NT2/D1 (cell line): ENCODE results near the gene MARCHF6.

Experiments
- SUZ12 ChIP-seq: IDR thresholded peaks from 2 replicates; pipeline ENCODE4 v1.6.1; 2011; ENCODE audit not compliant: insufficient read length, insufficient read depth; ENCODE audit errors: extremely low read depth
- ZNF274 ChIP-seq: IDR thresholded peaks from 2 replicates; pipeline ENCODE4 v1.6.1; 2011; ENCODE audit warnings: mild to moderate bottlenecking, low read depth, low read length

DNA sequence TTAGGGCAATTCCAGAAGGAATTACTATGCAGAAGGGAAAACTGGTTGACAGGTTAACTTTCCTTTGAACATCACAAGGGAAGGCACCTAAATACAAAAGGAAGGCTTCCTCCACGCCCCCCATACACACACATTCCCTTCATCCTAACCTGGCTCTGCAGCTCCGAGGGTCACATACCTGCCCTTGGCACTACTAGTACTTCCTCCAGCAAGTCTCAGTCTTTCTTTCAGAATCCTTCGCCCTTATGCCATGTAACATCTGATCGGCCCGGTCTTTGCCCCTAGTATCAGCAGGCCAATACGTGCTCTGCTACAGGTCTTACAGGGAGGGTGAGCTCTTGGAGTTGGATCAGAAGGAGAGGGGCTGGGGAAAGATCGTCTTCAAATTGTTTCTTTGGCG, 1.6 kb upstream of the MARCHF6 start:
- TF ChIP-seq SUZ12: no peak
- no peak for TF ChIP-seq ZNF274
